ENCODE measurements around the gene GAL3ST2.

The GAL3ST2 gene

GRCh38 chr2:241751776-241752175 is 24.8 kb upstream of the GAL3ST2 start:
- ATAC-seq (ENCODE audit: insufficient read depth, low read depth) (no peak), DNase-seq (no peak)
- TF ChIP-seq EZH2 (IDR thresholded peaks at IDR 0.05; ENCODE audit: borderline replicate concordance, low read depth, low read length, severe bottlenecking) (no peak), CTCF (IDR thresholded peaks at IDR 0.05; ENCODE audit: borderline replicate concordance, extremely low read depth, low read length, poor library complexity, severe bottlenecking) (no peak)
- Histone ChIP-seq H3K27ac (ENCODE audit: low read length) (no peak overlapping the region), H2AFZ (ENCODE audit: low read depth, low read length) (no peak overlapping the region), H3K9me3 (ENCODE audit: insufficient read depth, low read length, severe bottlenecking) (no peaks in the 10 kb centered on the region), H3K4me3 (ENCODE audit: low read depth in 1 of 2, low read length in 2 of 2) (no peak overlapping the region), H3K4me2 (ENCODE audit: insufficient read depth, low read length) (no peak overlapping the region), H3K36me3 (ENCODE audit: insufficient read depth, low read length) (peaks cover 43% of the 10 kb centered on the region), H3K79me2 (ENCODE audit: insufficient read depth, low read length) (no peaks in the 10 kb centered on the region), H3K9ac (ENCODE audit: low read depth, low read length) (no peak overlapping the region), H3K4me1 (ENCODE audit: insufficient read depth, low read length) (no peaks in the 10 kb centered on the region), H3K27me3 (ENCODE audit: insufficient read depth, low read length, poor library complexity) (no peaks in the 10 kb centered on the region), H4K20me1 (ENCODE audit: insufficient read depth, low read length) (peaks cover 2% of the 10 kb centered on the region; the same call in 1 of the 2 replicates)

- Histone ChIP-seq H3K9ac (ENCODE audit: low read depth, low read length) (no peak overlapping the region), H3K36me3 (ENCODE audit: insufficient read depth, low read length) (peaks cover 47% of the 10 kb centered on the region), H3K4me3 (ENCODE audit: low read depth in 1 of 2, low read length in 2 of 2) (no peak overlapping the region), H3K4me2 (ENCODE audit: insufficient read depth, low read length) (no peak overlapping the region), H3K9me3 (ENCODE audit: insufficient read depth, low read length, severe bottlenecking) (no peaks in the 10 kb centered on the region), H3K4me1 (ENCODE audit: insufficient read depth, low read length) (no peaks in the 10 kb centered on the region), H3K27me3 (ENCODE audit: insufficient read depth, low read length, poor library complexity) (no peaks in the 10 kb centered on the region), H3K79me2 (ENCODE audit: insufficient read depth, low read length) (no peaks in the 10 kb centered on the region), H3K27ac (ENCODE audit: low read length) (no peak overlapping the region), H4K20me1 (ENCODE audit: insufficient read depth, low read length) (peaks cover 2% of the 10 kb centered on the region; the same call in 1 of the 2 replicates), H2AFZ (ENCODE audit: low read depth, low read length) (no peak overlapping the region)
- TF ChIP-seq EZH2 (IDR thresholded peaks at IDR 0.05; ENCODE audit: borderline replicate concordance, low read depth, low read length, severe bottlenecking) (no peak), CTCF (IDR thresholded peaks at IDR 0.05; ENCODE audit: borderline replicate concordance, extremely low read depth, low read length, poor library complexity, severe bottlenecking) (no peak)
- DNase-seq (no peak), ATAC-seq (ENCODE audit: insufficient read depth, low read depth) (no peak)
Observed at GRCh38 chr2:241752253-241752652, 24.4 kb upstream of the GAL3ST2 start.

GRCh38 chr2:241752689-241753276 is 23.8 kb upstream of the GAL3ST2 start:
- no peak overlapping the region for H3K9ac ChIP-seq (ENCODE audit: low read depth, low read length)
- H3K4me2 ChIP-seq (ENCODE audit: insufficient read depth, low read length), result no peak overlapping the region
- H3K4me3 ChIP-seq (ENCODE audit: low read depth in 1 of 2, low read length in 2 of 2), result no peak overlapping the region
- no peaks in the 10 kb centered on the region for H3K4me1 ChIP-seq (ENCODE audit: insufficient read depth, low read length)
- ATAC-seq (ENCODE audit: insufficient read depth, low read depth), result no peak
- DNase-seq, result no peak
- no peaks in the 10 kb centered on the region for H3K27me3 ChIP-seq (ENCODE audit: insufficient read depth, low read length, poor library complexity)
- H2AFZ ChIP-seq (ENCODE audit: low read depth, low read length), result no peak overlapping the region
- no peaks in the 10 kb centered on the region for H3K9me3 ChIP-seq (ENCODE audit: insufficient read depth, low read length, severe bottlenecking)
- H4K20me1 ChIP-seq (ENCODE audit: insufficient read depth, low read length), result peaks cover 2% of the 10 kb centered on the region; the same call in 1 of the 2 replicates
- H3K79me2 ChIP-seq (ENCODE audit: insufficient read depth, low read length), result no peaks in the 10 kb centered on the region
- no peak for TF ChIP-seq EZH2 (IDR thresholded peaks at IDR 0.05; ENCODE audit: borderline replicate concordance, low read depth, low read length, severe bottlenecking)
- TF ChIP-seq CTCF (IDR thresholded peaks at IDR 0.05; ENCODE audit: borderline replicate concordance, extremely low read depth, low read length, poor library complexity, severe bottlenecking), result no peak
- H3K27ac ChIP-seq (ENCODE audit: low read length), result no peak overlapping the region
- H3K36me3 ChIP-seq (ENCODE audit: insufficient read depth, low read length), result peaks cover 47% of the 10 kb centered on the region
